Measurements from ENCODE around the gene CDC42BPA. TPM values are rescaled to one million over a fixed set of nuclear protein-coding genes. Genes with fewer than 3 reads are reported as not detected.

Gene CDC42BPA
- total and polyA plus RNA-seq, 2 donors from 2014 or later: 11.2 to 60.7 TPM

GRCh38 chr1:227082999-227083746 is 235.1 kb downstream of the CDC42BPA start:
- FAIRE-seq: no peak
- TF ChIP-seq CTCF (IDR thresholded peaks at IDR 0.05; ENCODE audit: borderline replicate concordance, extremely low read depth, insufficient read depth): no peak
- Histone ChIP-seq H3K27me3 (ENCODE audit: control insufficient read depth, insufficient read depth, low read length) (no peaks in the 10 kb centered on the region), H3K9ac (ENCODE audit: low read length in 3 of 3) (no peak overlapping the region), H3K36me3 (ENCODE audit: control insufficient read depth in 2 of 3, insufficient read depth in 3 of 3, low read length in 3 of 3) (peaks cover 0 to 10% (median 2%) of the 10 kb centered on the region in 3 donors), H3K27ac (ENCODE audit: low read depth in 2 of 2, low read length in 2 of 2) (no peak overlapping the region), H3K9me3 (ENCODE audit: control insufficient read depth in 2 of 3, insufficient read depth in 1 of 3, low read length in 3 of 3) (no peaks in the 10 kb centered on the region), H3K4me1 (ENCODE audit: control insufficient read depth in 2 of 3, insufficient read depth in 2 of 3, low read depth in 1 of 3, low read length in 3 of 3) (no peaks in the 10 kb centered on the region), H3K4me3 (ENCODE audit: low read length in 3 of 3) (no peak overlapping the region)
- no peak for DNase-seq
- intact Hi-C loops (cut with DNase I): no loop called here

- FAIRE-seq: no peak
Observed at GRCh38 chr1:227077783-227078182, 240.5 kb downstream of the CDC42BPA start.

GRCh38 chr1:227073786-227074185 is 244.5 kb downstream of the CDC42BPA start:
- H3K36me3 ChIP-seq (ENCODE audit: control insufficient read depth in 2 of 3, insufficient read depth in 3 of 3, low read length in 3 of 3): peaks cover 0 to 2% (median 2%) of the 10 kb centered on the region in 3 donors
- DNase-seq (no peak), FAIRE-seq (no peak)
- H3K4me3 ChIP-seq (ENCODE audit: low read length in 3 of 3): no peak overlapping the region
- TF ChIP-seq CTCF (IDR thresholded peaks at IDR 0.05; ENCODE audit: borderline replicate concordance, extremely low read depth, insufficient read depth): no peak
- no peak overlapping the region for H3K9ac ChIP-seq (ENCODE audit: low read length in 3 of 3)
- no peak overlapping the region for H3K27ac ChIP-seq (ENCODE audit: low read depth in 2 of 2, low read length in 2 of 2)
- no peaks in the 10 kb centered on the region for H3K27me3 ChIP-seq (ENCODE audit: control insufficient read depth, insufficient read depth, low read length)
- intact Hi-C loops (cut with DNase I): no loop called here
- H3K9me3 ChIP-seq (ENCODE audit: control insufficient read depth in 2 of 3, insufficient read depth in 1 of 3, low read length in 3 of 3): no peaks in the 10 kb centered on the region
- no peaks in the 10 kb centered on the region for H3K4me1 ChIP-seq (ENCODE audit: control insufficient read depth in 2 of 3, insufficient read depth in 2 of 3, low read depth in 1 of 3, low read length in 3 of 3)

More at GRCh38 chr1:227077783-227078182, 240.5 kb downstream of the CDC42BPA start:
- Histone ChIP-seq H3K27ac (ENCODE audit: low read depth in 2 of 2, low read length in 2 of 2) (no peak overlapping the region), H3K9ac (ENCODE audit: low read length in 3 of 3) (no peak overlapping the region), H3K36me3 (ENCODE audit: control insufficient read depth in 2 of 3, insufficient read depth in 3 of 3, low read length in 3 of 3) (peaks cover 0 to 7% (median 2%) of the 10 kb centered on the region in 3 donors), H3K27me3 (ENCODE audit: control insufficient read depth, insufficient read depth, low read length) (no peaks in the 10 kb centered on the region), H3K4me1 (ENCODE audit: control insufficient read depth in 2 of 3, insufficient read depth in 2 of 3, low read depth in 1 of 3, low read length in 3 of 3) (no peaks in the 10 kb centered on the region), H3K9me3 (ENCODE audit: control insufficient read depth in 2 of 3, insufficient read depth in 1 of 3, low read length in 3 of 3) (no peaks in the 10 kb centered on the region), H3K4me3 (ENCODE audit: low read length in 3 of 3) (no peak overlapping the region)
- DNase-seq: no peak
- intact Hi-C loops (cut with DNase I): no loop called here
- TF ChIP-seq CTCF (IDR thresholded peaks at IDR 0.05; ENCODE audit: borderline replicate concordance, extremely low read depth, insufficient read depth): no peak
